HG03025 (cell line): ENCODE results near the gene EDN1.

Experiments used
- ATAC-seq: cut with Tn5 transposase; IDR thresholded peaks from one replicate; pipeline ENCODE4 v1.9.1; 2021; ENCODE audit warnings: mild to moderate bottlenecking, moderate library complexity; ENCODE audit not compliant: unreplicated experiment, low FRiP score

Gene EDN1

DNA sequence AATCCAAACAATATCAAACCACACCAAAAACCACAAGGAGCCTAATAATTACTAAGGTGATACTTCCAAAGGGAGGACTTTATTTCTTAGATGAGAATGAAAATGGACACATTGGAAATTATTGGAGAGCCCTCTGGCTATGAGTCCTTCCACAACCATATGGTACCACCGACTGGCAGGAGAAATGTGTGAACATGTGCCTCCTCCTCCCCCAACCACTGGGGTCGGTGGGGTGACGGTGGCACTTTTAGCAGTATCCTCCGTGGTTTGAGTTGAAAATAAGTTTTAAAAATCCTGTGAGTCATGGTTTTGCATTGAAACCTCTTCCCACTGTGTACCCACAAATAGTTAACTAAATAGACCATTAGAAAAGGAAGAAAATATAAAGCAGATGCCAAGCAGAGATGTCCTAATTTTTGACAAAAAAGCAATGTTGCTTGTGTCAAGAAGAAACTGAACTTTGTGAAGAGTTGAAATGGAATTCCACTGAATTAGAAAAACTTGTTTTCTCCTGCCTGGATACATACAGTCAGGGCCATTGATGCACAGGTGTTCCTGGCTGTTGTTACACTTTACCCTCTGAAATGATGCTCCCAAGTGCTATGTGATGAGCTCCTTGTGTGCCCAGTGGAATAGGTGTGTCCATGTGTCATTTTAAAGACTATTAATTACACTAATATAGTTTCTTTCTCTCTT is 3.2 kb downstream of the EDN1 start:
- no peak for ATAC-seq

DNA sequence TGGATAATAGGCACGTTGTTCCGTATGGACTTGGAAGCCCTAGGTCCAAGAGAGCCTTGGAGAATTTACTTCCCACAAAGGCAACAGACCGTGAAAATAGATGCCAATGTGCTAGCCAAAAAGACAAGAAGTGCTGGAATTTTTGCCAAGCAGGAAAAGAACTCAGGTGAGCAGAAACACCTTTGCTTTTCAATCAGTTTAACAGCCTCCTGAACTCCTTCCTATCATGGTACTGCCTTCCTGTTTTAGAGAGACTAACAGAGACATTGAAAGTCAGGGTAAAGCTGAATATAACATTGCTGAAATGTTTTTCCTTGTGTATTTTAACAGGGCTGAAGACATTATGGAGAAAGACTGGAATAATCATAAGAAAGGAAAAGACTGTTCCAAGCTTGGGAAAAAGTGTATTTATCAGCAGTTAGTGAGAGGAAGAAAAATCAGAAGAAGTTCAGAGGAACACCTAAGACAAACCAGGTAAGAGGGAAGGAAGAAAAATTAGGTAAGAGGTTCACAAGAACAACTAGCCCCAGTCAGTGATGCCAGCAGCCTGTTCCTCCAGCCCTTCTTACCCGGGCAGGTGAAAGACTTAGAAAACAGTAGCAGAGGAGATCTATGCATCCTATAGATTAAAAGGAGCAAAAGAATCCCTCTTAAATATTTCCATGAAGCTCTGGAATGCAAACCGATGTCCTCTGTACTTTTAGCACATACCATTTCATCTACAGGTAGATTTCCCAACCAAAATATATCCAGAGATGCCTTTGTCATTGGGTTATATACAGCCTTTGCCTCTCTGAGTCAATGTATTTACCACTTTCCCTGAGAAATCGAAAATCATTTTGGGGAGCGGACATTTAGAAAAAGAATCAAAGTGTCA is 4.0 kb downstream of the EDN1 start:
- no peak for ATAC-seq

DNA sequence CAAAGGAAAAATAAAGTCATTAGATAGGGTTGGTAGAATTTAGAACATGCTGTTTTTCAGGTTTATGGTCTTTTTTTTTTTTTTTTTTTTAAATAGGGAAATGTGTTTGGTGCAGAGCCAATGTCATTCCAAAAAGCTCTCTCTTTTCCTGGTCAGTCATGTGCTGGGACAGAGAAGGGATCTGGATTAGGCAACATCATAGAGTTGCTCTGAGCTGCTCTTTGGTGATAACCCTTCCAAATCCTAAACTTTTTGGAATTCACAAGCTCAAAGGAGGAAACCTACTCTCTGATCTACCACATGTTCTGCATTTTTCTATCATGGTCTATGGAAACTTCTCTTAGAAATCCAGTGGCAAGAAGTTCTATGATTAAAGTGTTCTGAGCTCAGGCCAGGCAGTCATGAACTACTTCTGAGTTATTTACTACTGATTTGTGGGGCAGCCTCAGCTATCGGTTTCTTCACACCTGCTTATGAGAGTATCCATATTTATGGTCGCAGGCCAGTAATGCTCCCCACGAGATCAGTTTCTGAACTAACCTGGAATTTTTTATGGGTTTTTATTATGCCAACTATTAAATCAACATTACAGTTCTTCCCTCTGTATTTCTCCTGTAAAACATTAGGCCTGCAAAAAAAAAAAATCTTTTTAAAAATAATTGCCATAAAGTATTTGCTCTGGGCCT is 4.8 kb downstream of the EDN1 start:
- no peak for ATAC-seq

DNA sequence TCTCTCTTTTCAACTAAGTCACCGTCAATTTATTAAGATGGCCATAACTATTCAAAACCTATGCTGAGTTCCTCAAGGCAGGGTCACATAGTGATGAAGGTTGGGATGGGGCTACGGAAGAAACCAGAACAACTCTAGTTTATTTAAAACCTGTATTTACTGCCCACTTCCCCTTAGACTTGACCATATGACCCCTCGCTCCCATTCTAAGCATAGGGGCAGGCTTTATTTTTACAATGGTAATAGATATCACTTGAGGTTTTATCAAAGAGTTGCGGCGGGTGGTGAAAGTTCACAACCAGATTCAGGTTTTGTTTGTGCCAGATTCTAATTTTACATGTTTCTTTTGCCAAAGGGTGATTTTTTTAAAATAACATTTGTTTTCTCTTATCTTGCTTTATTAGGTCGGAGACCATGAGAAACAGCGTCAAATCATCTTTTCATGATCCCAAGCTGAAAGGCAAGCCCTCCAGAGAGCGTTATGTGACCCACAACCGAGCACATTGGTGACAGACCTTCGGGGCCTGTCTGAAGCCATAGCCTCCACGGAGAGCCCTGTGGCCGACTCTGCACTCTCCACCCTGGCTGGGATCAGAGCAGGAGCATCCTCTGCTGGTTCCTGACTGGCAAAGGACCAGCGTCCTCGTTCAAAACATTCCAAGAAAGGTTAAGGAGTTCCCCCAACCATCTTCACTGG is 5.5 kb downstream of the EDN1 start:
- no peak for ATAC-seq

DNA sequence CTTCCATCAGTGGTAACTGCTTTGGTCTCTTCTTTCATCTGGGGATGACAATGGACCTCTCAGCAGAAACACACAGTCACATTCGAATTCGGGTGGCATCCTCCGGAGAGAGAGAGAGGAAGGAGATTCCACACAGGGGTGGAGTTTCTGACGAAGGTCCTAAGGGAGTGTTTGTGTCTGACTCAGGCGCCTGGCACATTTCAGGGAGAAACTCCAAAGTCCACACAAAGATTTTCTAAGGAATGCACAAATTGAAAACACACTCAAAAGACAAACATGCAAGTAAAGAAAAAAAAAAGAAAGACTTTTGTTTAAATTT is 6.1 kb downstream of the EDN1 start:
- no peak for ATAC-seq

DNA sequence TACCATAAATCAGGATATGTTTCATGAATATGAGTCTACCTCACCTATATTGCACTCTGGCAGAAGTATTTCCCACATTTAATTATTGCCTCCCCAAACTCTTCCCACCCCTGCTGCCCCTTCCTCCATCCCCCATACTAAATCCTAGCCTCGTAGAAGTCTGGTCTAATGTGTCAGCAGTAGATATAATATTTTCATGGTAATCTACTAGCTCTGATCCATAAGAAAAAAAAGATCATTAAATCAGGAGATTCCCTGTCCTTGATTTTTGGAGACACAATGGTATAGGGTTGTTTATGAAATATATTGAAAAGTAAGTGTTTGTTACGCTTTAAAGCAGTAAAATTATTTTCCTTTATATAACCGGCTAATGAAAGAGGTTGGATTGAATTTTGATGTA is 6.4 kb downstream of the EDN1 start:
- no peak for ATAC-seq

DNA sequence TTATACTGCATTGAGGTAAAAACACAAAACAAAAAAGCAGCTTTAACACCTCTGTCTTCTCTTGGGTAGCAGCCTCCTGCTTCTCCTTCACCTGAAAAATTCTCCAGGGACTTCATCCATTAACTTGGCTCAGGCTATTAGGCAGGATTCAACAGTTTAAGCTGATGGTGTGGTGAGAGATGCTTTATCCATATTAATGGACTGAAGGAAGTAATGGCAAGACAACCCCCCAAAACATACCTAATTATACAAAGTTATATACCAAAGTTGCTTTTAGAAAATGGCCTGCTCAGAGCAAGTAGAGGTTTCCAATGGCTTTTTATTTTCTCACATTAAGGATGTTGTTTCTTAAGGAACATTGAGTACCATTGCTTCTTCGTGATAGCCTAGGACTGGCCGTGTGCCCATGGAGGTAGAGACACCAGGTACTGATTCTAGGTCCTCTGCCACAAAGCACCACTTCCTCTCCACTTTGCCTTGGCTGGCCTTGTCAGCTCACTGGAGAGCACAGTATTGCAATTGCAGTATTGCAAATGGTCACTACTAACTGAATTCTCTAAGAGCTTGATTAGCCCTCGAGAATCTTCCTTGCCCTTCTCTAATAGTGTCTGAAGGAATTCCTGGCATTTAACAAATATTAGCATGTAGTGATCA is 7.3 kb downstream of the EDN1 start:
- no peak for ATAC-seq

DNA sequence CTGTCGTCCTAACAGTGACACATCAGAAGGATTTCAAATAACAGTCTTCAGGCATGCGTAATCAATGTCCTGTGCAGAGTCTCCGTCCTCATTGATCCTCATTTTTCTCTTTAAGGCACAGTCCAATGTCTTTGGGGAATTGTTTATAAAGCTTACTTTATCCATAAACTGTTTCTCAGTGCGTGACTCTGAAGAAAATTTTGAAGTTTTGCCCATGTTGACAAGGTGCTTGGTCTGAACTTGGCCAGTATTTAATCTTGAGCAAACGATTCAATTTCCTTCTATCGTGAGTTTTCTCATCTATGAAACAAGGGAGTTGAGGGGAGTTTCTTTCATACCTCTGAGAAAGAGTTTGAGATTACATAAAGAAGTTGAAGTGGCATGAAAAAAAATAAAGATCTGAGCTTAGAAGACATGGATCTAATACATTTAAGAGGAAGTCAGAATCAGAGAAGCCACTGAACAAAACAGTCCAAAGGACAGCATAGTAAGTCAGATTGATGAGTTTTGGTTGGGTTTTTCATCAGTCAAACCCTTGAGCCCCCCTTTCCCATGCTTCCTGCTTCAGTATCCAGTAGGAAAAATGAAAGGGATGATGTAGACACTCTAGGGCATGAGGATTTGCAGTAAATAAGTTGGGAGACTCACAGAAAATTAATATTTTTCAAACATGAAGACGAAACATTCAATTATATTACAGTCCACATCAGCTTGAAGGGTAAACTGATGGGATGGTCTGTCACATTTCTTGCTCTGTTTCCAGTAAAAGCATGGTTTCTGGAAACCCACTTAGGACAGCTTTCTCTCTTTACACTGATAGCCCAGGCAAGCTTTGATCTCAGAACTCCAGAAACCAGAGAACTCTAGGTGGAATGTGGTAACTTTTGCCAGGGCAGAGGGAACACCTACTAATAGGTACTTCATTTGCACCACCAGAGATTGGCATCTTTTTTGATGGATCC is 8.1 kb downstream of the EDN1 start:
- no peak for ATAC-seq

DNA sequence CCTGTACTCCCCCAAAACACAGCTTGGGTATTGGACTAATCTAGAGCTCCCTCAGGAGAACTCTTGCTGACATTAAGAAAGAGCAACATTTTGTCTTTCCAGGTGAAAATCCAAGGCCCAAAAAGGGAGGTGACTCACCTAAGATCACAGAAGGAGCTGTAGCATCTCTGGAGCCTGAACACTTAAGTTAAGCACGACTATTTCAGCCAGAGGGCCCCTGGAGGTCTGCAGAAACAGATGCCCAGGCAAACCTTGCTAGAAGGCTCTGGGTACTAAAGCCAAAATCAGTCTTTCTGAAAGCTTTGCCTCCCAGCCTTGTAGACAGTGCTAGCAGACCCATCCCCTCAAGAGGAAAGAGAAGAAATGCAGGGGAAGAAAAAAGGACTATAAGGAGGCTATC is 8.8 kb downstream of the EDN1 start:
- no peak for ATAC-seq

DNA sequence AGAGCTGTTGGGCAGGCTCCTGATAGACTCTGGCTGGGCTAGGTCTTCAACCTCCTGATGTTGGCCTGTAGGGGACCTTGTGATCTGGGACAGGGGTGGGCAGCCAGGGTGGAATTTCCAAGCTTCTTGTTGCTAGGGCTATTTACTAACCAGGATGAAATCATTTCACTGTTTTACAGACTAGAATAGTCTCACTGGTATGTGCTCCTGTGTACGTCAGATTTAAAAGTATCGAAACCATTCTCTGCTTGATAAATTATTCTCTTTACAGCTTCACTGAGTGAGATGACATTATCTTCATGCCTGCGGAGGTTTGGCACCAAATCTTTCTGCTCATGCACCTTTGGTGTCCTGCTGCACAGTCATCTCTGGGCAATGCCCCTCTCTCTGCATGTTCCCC is 10.9 kb downstream of the EDN1 start:
- no peak for ATAC-seq

DNA sequence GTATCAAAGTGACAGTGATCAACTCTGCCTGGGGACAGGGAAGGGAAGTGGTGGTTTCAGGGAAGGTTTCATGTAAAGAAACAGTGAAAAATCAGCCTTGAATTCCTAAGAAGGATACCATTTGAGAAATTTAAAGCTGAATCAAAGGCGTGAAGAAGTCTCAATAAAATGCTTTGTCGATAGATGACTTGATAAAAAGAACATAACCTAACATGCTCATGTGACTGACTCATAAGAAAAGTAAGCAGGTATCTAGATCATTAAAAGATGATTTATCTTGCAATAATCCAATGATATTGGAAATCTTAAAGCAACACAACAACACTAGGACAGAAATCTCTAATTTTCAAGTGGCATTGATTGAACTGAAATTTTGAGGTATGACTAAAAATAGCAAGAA is 14.3 kb downstream of the EDN1 start:
- ATAC-seq, result no peak

DNA sequence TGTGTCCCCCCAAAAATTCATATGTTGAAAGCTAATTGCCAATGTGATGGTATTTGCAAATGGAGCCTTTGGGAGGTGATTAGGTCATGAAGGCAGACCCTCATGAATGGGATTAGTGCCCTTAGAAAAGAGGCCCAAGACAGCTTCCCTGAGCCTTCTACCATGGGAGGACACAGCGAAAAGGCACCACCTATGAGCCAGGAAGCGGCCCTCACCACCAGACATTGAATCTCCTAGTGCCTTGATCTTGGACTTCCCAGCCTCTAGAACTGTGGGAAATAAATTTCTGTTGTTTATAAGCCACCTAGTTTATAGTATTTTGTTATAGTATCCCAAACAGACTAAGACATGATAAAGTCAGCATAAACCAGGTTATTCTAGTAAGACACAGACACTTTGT is 18.9 kb downstream of the EDN1 start:
- no peak for ATAC-seq

DNA sequence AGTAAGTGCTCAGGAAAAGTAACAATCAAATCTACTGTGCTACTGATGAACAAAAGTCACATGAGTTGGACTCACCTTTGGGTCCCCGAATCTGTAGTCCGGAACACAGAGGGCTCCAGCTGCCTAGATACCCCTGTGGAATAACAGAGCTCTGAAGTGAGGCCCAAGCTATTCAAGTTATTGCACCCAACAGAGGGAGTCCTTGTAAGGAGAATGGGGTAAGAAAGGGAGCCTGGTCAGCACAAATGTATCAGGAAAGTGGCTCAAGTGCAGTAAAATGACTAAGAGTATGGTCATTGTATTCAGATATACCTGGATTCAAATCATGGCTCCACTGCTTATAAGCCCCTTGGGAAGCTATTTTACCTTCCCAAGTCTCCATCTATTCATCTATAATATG is 20.9 kb downstream of the EDN1 start:
- ATAC-seq, result no peak

DNA sequence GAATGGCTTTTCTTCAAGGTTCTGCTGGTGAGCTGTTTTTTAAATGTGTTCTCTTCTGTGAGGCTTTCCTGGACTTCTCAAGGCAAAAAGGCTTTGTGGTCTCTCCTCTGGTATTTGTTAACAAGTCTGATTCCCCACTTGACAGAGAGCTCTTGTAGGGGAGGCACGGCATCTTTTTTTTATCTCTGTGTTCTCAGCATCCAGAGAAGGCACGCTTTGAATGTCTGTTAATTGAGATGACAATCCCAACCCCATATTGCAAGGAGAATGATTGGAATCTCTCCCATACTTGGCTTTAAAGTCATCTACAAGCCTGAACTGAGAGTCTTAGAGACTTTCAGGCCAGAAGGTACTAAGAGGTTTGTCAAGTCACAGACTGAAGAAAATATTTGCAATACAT is 22.6 kb downstream of the EDN1 start:
- ATAC-seq, result no peak

DNA sequence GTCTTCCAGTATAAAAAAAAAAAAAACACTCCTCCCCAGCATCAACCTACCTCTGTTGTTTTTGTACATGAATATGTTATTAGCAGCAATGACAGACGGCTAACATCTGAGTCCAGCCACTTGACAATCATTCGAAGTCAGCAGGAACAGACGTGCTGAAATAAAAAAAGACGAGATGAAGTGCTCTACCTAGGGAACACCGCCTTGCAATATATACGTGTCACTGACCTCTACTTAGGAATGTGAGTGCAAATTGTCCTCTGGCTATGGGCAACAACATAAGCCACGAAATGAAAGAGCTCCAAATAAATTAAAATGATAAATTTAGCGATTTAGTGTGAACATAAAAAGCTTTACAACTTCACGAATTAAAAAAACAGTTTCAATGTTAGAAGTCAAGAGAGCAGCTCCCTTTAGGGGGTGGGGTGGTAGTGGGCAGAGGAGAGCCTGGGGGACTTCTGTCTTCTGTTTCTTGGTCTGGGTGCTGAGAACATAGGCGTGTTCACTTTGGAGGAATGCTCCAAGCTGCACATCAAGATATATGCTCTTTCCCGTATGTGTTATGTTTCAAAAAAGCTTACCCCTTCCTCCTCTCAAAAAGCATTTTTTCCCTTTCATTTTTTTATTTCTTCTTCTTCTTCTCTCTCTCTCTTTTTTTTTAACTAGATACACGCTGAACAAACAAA is 23.3 kb downstream of the EDN1 start:
- no peak for ATAC-seq

DNA sequence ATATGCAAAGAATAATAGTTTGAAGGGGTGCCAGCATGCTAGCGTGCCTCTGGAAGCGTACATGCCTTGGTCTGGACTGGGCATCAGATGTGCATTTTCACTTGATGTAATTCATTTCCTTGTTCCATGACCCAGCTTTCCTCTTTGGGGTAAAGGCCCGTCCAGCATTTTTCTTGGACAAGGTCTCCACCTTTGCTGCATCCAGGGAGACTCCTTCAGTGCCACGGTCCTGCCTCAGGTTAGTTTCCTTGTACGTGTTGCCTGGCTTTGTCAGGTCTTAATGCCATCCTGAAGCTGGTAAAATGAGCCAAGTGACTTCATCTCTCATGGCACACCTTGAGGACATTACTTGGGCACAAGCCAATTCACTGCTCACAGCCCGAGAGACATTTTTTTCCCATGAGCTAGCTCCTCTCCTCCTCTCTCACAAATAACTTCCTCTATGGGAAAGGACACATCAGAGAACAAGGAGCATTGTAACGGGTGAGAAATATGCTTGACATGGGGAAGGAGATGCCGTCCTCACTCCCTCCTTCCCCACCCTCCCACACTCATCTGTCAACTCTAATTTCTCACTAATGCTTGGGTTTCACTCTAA is 23.9 kb downstream of the EDN1 start:
- no peak for ATAC-seq

DNA sequence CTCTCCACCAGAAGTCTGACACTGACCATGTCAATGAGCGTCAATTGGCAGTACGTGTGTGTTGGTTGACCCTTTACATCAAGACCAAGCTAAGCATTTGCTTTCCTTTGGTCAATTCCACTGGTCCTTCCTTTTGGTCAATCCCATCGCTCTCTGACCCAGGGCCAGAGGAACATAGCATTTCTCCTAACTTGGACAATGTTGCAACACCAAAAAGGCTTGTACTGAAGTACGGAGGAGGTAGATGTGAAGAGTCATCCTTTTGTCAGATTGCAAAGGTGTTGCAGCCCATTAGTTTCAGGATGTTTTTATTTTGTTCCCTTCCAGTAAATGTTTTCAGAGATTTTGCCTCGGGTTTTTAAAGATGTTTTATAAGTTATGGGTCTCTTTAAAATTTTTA is 24.6 kb downstream of the EDN1 start:
- ATAC-seq, result no peak

DNA sequence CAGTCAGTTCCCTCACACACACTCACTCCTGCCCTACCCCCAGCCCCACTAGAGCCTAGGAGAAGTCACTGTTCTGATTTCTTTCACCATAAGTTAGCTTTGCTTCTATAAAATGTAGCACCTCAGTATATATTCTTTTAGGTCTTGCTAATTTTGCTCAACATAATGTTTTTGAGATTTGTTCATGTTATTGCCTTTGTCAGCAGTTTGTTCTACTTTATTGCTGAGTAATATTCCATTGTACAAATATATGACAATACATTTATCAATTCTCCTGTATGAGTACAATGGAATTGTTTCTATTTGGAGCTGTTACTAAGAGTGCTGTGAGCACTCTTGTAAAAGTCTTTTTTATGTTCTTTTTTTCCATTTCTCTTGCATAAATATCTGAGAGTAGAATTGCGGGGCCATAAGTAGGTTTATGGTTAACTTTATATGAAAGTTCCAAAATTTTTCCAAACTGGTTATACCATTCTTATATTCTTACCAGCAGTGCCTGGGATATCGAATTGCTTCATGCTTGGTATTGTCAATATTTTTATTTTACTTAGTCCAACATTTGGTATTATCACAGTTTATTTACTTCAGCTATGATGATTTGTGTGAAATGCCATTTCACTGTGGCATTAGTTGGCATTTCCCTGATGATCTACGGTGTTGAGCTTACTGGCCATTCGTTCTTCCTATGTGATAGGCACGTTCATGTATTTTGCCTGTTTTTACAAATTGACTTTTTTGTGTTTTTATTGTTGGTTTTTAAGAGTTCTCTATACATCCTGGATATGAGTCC is 25.3 kb downstream of the EDN1 start:
- no peak for ATAC-seq
